Measurements from ENCODE around the gene SACS.
A peak's percentile ranks its signal among the peaks of the same experiment; 100 is the strongest.
"Not testable (repeated sequence)": the region's sequence is repeated elsewhere in the genome, so short reads cannot be mapped to it uniquely, and the experiment has no call there.

SACS gene

GRCh38 chr13:23321535-23322241 lies 111.8 kb downstream of the SACS start:
- no peak for TF ChIP-seq CTCF (IDR thresholded peaks at IDR 0.05; ENCODE audit: extremely low read depth, missing control alignments)
- DNase-seq (ENCODE audit: low spot score), result peak; percentile 65

- no peak for TF ChIP-seq CTCF (IDR thresholded peaks at IDR 0.05; ENCODE audit: extremely low read depth, missing control alignments)
- no peak for DNase-seq (ENCODE audit: low spot score)
These were observed 112.5 kb downstream of the SACS start for GRCh38 chr13:23320926-23321534.

GRCh38 chr13:23319883-23320224 lies 113.6 kb downstream of the SACS start:
- DNase-seq (ENCODE audit: low spot score), result no peak
- no peak for TF ChIP-seq CTCF (IDR thresholded peaks at IDR 0.05; ENCODE audit: extremely low read depth, missing control alignments)

GRCh38 chr13:23314837-23315236 lies 118.7 kb downstream of the SACS start:
- DNase-seq (ENCODE audit: low spot score), result not testable (repeated sequence)

GRCh38 chr13:23292586-23292985 lies 140.9 kb downstream of the SACS start:
- TF ChIP-seq CTCF (IDR thresholded peaks at IDR 0.05; ENCODE audit: extremely low read depth, missing control alignments), result no peak
- no peak for DNase-seq (ENCODE audit: low spot score)

- no peak for DNase-seq (ENCODE audit: low spot score)
- TF ChIP-seq CTCF (IDR thresholded peaks at IDR 0.05; ENCODE audit: extremely low read depth, missing control alignments), result no peak
These were observed 143.6 kb downstream of the SACS start for GRCh38 chr13:23289917-23290357.

- TF ChIP-seq CTCF (IDR thresholded peaks at IDR 0.05; ENCODE audit: extremely low read depth, missing control alignments), result no peak
- DNase-seq (ENCODE audit: low spot score), result no peak
These were observed 144.5 kb downstream of the SACS start for GRCh38 chr13:23288995-23289394.

GRCh38 chr13:23288564-23288963 lies 144.9 kb downstream of the SACS start:
- no peak for TF ChIP-seq CTCF (IDR thresholded peaks at IDR 0.05; ENCODE audit: extremely low read depth, missing control alignments)
- no peak for DNase-seq (ENCODE audit: low spot score)

Data from GM20000 (cell line).